Nephron progenitor cell (in vitro differentiated cells): ENCODE measurements around the gene C3orf33.
A peak's percentile ranks its signal among the peaks of the same experiment; 100 is the strongest.

Experiments
- DNase-seq: peaks from one replicate; pipeline ENCODE4 v3.0.0; 2021
- H3K27ac Mint-ChIP-seq: 2 replicates; pipeline ENCODE4 v1.8.0; 2021; ENCODE audit warnings: mild to moderate bottlenecking, moderate library complexity, mixed read lengths
- H3K27me3 Mint-ChIP-seq: 2 replicates; pipeline ENCODE4 v1.8.0; 2021; ENCODE audit warnings: mild to moderate bottlenecking, low read depth, mixed read lengths; ENCODE audit not compliant: poor library complexity
- H3K36me3 Mint-ChIP-seq: 2 replicates; pipeline ENCODE4 v1.8.0; 2021; ENCODE audit warnings: low read depth, mixed read lengths
- H3K4me1 Mint-ChIP-seq: 2 replicates; pipeline ENCODE4 v1.8.0; 2021; ENCODE audit warnings: mixed read lengths
- H3K4me3 Mint-ChIP-seq: 2 replicates; pipeline ENCODE4 v1.8.0; 2021; ENCODE audit warnings: mild to moderate bottlenecking, moderate library complexity, mixed read lengths
- H3K9me3 Mint-ChIP-seq: 2 replicates; pipeline ENCODE4 v1.8.0; 2021; ENCODE audit warnings: mild to moderate bottlenecking, moderate library complexity, mixed read lengths
- TF ChIP-seq, protein P1 (sequence below): fragments of 200-600 bp; sonication (generic); IDR thresholded peaks from 2 replicates; pipeline ENCODE4 v1.5.0; 2021; ENCODE audit warnings: antibody characterized with exemption

Gene C3orf33

DNA sequence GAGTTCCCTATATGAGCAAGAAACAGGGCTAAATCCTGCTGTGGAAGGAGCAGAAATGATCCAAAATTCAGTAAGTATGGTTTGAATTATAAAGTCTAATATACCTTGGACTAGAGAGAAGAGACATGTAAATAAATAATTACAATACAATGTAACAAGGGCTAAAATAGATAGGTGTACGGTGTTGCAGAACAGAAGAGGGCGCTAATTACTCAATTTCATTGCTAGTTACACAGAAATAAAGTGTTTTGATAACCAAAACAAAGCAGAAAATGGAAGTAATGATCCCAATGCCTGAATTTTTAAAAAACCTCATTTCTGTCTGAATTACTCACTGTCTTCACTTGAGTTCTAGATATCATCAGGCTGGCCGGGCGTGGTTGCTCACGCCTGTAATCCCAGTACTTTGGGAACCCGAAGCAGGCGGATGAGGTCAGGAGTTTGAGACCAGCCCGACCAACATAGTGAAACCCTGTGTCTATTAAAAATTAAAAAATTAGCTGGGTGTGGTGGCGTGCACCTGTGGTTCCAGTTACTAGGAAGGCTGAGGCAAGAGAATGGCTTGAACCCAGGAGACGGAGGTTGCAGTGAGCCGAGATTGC lies 52.9 kb downstream of the C3orf33 start:
- Mint-ChIP-seq H3K4me1 (peaks cover 28% of the 10 kb centered on the region), H3K27ac (no peak overlapping the region), H3K36me3 (no peaks in the 10 kb centered on the region), H3K4me3 (no peak overlapping the region), H3K27me3 (peaks cover 5% of the 10 kb centered on the region), H3K9me3 (no peaks in the 10 kb centered on the region)
- DNase-seq = no peak
- TF ChIP-seq, protein P1, sequence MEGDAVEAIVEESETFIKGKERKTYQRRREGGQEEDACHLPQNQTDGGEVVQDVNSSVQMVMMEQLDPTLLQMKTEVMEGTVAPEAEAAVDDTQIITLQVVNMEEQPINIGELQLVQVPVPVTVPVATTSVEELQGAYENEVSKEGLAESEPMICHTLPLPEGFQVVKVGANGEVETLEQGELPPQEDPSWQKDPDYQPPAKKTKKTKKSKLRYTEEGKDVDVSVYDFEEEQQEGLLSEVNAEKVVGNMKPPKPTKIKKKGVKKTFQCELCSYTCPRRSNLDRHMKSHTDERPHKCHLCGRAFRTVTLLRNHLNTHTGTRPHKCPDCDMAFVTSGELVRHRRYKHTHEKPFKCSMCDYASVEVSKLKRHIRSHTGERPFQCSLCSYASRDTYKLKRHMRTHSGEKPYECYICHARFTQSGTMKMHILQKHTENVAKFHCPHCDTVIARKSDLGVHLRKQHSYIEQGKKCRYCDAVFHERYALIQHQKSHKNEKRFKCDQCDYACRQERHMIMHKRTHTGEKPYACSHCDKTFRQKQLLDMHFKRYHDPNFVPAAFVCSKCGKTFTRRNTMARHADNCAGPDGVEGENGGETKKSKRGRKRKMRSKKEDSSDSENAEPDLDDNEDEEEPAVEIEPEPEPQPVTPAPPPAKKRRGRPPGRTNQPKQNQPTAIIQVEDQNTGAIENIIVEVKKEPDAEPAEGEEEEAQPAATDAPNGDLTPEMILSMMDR = peak; percentile 45

DNA sequence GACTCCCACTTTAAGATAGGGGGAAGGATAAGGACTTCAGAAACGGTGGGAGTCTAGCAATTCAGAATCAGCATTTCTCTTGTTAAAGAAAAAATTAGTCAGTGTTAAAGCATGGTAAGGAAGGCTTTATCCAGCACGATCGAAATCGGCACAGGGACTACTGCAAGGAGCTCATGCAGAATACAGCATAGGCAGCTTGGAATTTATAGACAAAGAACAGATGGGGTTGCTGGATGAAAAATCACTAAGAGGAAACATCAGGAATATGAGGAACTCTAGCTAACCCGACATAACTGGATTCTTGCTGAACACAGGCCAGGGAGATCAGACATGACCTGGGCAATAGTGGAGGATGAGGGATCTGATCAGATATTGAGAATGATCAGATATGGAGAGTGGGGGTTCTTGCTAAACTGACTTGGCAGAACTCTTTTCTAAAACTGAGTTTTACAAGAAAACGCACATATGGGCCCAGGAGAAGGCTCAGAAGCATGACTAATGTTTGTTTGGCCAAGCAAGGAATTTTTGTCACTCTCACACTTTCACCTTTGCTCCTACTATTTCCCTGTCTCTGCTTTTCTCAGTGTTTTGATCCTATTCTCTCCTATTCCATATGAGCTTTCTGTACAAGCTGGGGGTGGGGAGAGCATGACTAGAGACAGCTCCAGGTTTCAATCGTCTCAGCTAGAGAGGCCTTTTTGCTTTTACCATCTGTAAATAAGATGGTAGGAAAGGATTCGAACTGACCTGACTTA lies 57.3 kb downstream of the C3orf33 start:
- Mint-ChIP-seq H3K9me3 (no peaks in the 10 kb centered on the region), H3K36me3 (no peaks in the 10 kb centered on the region), H3K4me3 (peak overlapping the region; percentile 28), H3K27ac (peak overlapping the region; percentile 88), H3K4me1 (peaks cover 67% of the 10 kb centered on the region), H3K27me3 (peaks cover 5% of the 10 kb centered on the region)
- TF ChIP-seq, protein P1 = no peak
- no peak for DNase-seq

- Mint-ChIP-seq H3K36me3 (no peaks in the 10 kb centered on the region), H3K27me3 (peaks cover 5% of the 10 kb centered on the region), H3K27ac (peak overlapping the region; percentile 3), H3K9me3 (no peaks in the 10 kb centered on the region), H3K4me1 (peaks cover 75% of the 10 kb centered on the region), H3K4me3 (peak overlapping the region; percentile 99)
- no peak for DNase-seq
- TF ChIP-seq, protein P1 = no peak
These were observed 58.2 kb downstream of the C3orf33 start for GRCh38 chr3:155747946-155748290.

DNA sequence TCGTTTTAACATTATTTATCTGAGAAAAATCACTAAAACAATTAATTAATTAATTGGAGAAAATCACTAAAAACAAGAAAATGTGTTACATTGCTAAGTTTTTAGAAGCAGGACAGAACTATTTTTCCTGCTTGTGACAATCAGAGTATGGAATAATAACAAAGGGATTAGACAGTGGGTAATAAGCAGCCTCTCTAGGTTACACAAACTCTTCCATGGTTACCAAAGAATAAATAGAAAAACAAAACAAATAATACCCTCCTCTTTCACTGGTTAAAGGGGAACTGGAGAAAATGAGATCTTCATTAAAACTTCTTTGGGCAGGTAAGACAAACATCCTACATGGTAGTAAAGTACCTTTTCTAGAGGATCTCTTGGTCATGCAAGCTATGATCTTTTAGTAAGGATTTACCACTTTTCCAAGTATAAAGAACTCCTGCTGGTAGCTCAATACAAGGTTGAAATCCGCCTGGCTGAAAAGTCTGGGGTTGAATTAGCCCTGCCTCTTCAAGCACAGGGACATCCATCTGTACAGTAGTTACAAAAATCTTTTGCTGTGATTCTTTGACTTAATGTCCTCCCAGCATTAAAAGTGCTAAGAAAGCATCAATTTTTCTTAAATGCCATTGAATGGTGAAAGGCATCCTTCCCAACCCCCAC lies 58.7 kb downstream of the C3orf33 start:
- Mint-ChIP-seq H3K27ac (peak overlapping the region; percentile 10), H3K4me3 (peak overlapping the region; percentile 99), H3K4me1 (peaks cover 75% of the 10 kb centered on the region)

GRCh38 chr3:155746703-155747102 lies 59.4 kb downstream of the C3orf33 start:
- Mint-ChIP-seq H3K27me3 (peaks cover 5% of the 10 kb centered on the region), H3K27ac (peak overlapping the region; percentile 91)
- DNase-seq = no peak

More for the DNA sequence above, 58.7 kb downstream of the C3orf33 start:
- TF ChIP-seq, protein P1 = no peak
- no peaks in the 10 kb centered on the region for H3K36me3 Mint-ChIP-seq
- no peak for DNase-seq
- H3K9me3 Mint-ChIP-seq = no peaks in the 10 kb centered on the region
- peaks cover 5% of the 10 kb centered on the region for H3K27me3 Mint-ChIP-seq

More at GRCh38 chr3:155746703-155747102, 59.4 kb downstream of the C3orf33 start:
- H3K4me3 Mint-ChIP-seq = peak overlapping the region; percentile 99
- no peaks in the 10 kb centered on the region for H3K9me3 Mint-ChIP-seq
- TF ChIP-seq, protein P1 = no peak
- H3K36me3 Mint-ChIP-seq = no peaks in the 10 kb centered on the region
- peaks cover 78% of the 10 kb centered on the region for H3K4me1 Mint-ChIP-seq
